Iris pigment epithelial cell (primary cell): ENCODE results near the gene CDH13.

Experiments used
- DNase-seq: peaks from one replicate; pipeline ENCODE4 v3.0.0-alpha.2; 2011; ENCODE audit warnings: low read depth

Gene CDH13

GRCh38 chr16:82626791-82627261 lies at the start of gene CDH13:
CDH13 (plus strand) TSS chr16:82626969.
- DNase-seq = peak; percentile 72

GRCh38 chr16:82580298-82580890 lies 46.4 kb upstream of the CDH13 start:
- peak; percentile 10 for DNase-seq

- DNase-seq = no peak
Observed at GRCh38 chr16:82582975-82583374, 43.8 kb upstream of the CDH13 start.

GRCh38 chr16:82583422-82583821 lies 43.3 kb upstream of the CDH13 start:
- DNase-seq = peak; percentile 12

GRCh38 chr16:82584553-82585152 lies 42.1 kb upstream of the CDH13 start:
- DNase-seq = no peak

GRCh38 chr16:82585675-82586074 lies 41.1 kb upstream of the CDH13 start:
- DNase-seq = peak; percentile 55

- DNase-seq = no peak
Observed at GRCh38 chr16:82586130-82586529, 40.6 kb upstream of the CDH13 start.

GRCh38 chr16:82587289-82587688 lies 39.5 kb upstream of the CDH13 start:
- no peak for DNase-seq

- no peak for DNase-seq
Observed at GRCh38 chr16:82589407-82589806, 37.4 kb upstream of the CDH13 start.

GRCh38 chr16:82594114-82594513 lies 32.7 kb upstream of the CDH13 start:
- DNase-seq = no peak

GRCh38 chr16:82598771-82599170 lies 28.0 kb upstream of the CDH13 start:
- DNase-seq = no peak

GRCh38 chr16:82601989-82602640 lies 24.7 kb upstream of the CDH13 start:
- no peak for DNase-seq

GRCh38 chr16:82603784-82604411 lies 22.9 kb upstream of the CDH13 start:
- peak; percentile 77 for DNase-seq

GRCh38 chr16:82605076-82605475 lies 21.7 kb upstream of the CDH13 start:
- no peak for DNase-seq

GRCh38 chr16:82605863-82606620 lies 20.7 kb upstream of the CDH13 start:
- DNase-seq = no peak

GRCh38 chr16:82609140-82609539 lies 17.6 kb upstream of the CDH13 start:
- DNase-seq = no peak

GRCh38 chr16:82612263-82612662 lies 14.5 kb upstream of the CDH13 start:
- DNase-seq = no peak

- no peak for DNase-seq
Observed at GRCh38 chr16:82616356-82616755, 10.4 kb upstream of the CDH13 start.

GRCh38 chr16:82621781-82622180 lies 5.0 kb upstream of the CDH13 start:
- DNase-seq = no peak

GRCh38 chr16:82623241-82623640 lies 3.5 kb upstream of the CDH13 start:
- no peak for DNase-seq

- DNase-seq = no peak
Observed at GRCh38 chr16:82625066-82625968, 1.5 kb upstream of the CDH13 start.
